CD14-positive monocyte (primary cell): ENCODE data around the gene ATP6V0B. TPM values are rescaled to one million over a fixed set of nuclear protein-coding genes. Genes with fewer than 3 reads are reported as not detected.

Source experiments
- DNase-seq, 3 donors: peaks; one replicate each; pipeline ENCODE4 v3.0.0-alpha.2; 2011 to 2022
- H2AFZ ChIP-seq: 2 replicates; pipeline ENCODE4 v1.6.0; 2012; ENCODE audit warnings: mild to moderate bottlenecking, low read depth, low read length, inconsistent platforms; ENCODE audit not compliant: insufficient read depth, poor library complexity, severe bottlenecking
- H3K27ac ChIP-seq, 2 donors: 1 replicate in 1 of 2; 2 replicates in 1 of 2; pipeline ENCODE4 v1.5.1; 2012 to 2013; ENCODE audit warnings: low read length in 2 of 2, control low read depth in 1 of 2, inconsistent platforms in 1 of 2, low read depth in 1 of 2, mild to moderate bottlenecking in 1 of 2
- H3K27me3 ChIP-seq, 2 donors: one replicate each; pipeline versions ENCODE4 v1.6.0 to v1.6.1; 2011 to 2013; ENCODE audit warnings: low read length in 2 of 2; ENCODE audit not compliant: control insufficient read depth in 2 of 2, insufficient read depth in 2 of 2
- H3K36me3 ChIP-seq, 2 donors: replicated peaks in 1 of 2; 1 replicate in 1 of 2; 2 replicates in 1 of 2; pipeline versions ENCODE4 v1.5.1 to v1.6.1; 2012 to 2013; ENCODE audit warnings: low read length in 2 of 2, control low read depth in 1 of 2, inconsistent platforms in 1 of 2, mild to moderate bottlenecking in 1 of 2; ENCODE audit not compliant: insufficient read depth in 2 of 2, control insufficient read depth in 1 of 2
- H3K4me1 ChIP-seq, 2 donors: 1 replicate in 1 of 2; 2 replicates in 1 of 2; pipeline versions ENCODE4 v1.5.1 to v1.6.1; 2012 to 2013; ENCODE audit warnings: low read length in 2 of 2, control low read depth in 1 of 2, inconsistent platforms in 1 of 2, mild to moderate bottlenecking in 1 of 2, moderate library complexity in 1 of 2; ENCODE audit not compliant: insufficient read depth in 2 of 2, control insufficient read depth in 1 of 2
- H3K4me2 ChIP-seq: replicated peaks from 2 replicates; pipeline ENCODE3; 2012; ENCODE audit warnings: low read length, moderate library complexity, mild to moderate bottlenecking; ENCODE audit not compliant: poor library complexity, severe bottlenecking; ENCODE audit errors: extremely low read depth
- H3K4me3 ChIP-seq, 3 experiments: fragments of 200-600 bp in 1 of 3; sonication (generic) in 1 of 3; replicated peaks in 1 of 3; 1 replicate in 2 of 3; 2 replicates in 1 of 3; pipeline ENCODE4 v1.5.1; 2011 to 2013; ENCODE audit warnings: low read length in 3 of 3, mild to moderate bottlenecking in 3 of 3, control low read depth in 2 of 3, low read depth in 2 of 3, inconsistent platforms in 1 of 3, moderate library complexity in 1 of 3
- H3K79me2 ChIP-seq: 2 replicates; pipeline ENCODE4 v1.6.0; 2012; ENCODE audit warnings: mild to moderate bottlenecking, control low read depth, inconsistent platforms, low read length, moderate library complexity; ENCODE audit not compliant: insufficient read depth
- H3K9ac ChIP-seq: 2 replicates; pipeline ENCODE4 v1.6.0; 2017; ENCODE audit warnings: low read length, mild to moderate bottlenecking; ENCODE audit not compliant: insufficient read depth, poor library complexity, severe bottlenecking
- H3K9me3 ChIP-seq, 2 donors: replicated peaks in 1 of 2; 1 replicate in 1 of 2; 2 replicates in 1 of 2; pipeline versions ENCODE4 v1.5.1 to v1.6.1; 2012 to 2013; ENCODE audit warnings: low read length in 2 of 2, control low read depth in 1 of 2; ENCODE audit not compliant: control insufficient read depth in 1 of 2, insufficient read depth in 1 of 2
- H4K20me1 ChIP-seq: 2 replicates; pipeline ENCODE4 v1.6.0; 2012; ENCODE audit warnings: mild to moderate bottlenecking, low read length, control low read depth, moderate library complexity; ENCODE audit not compliant: insufficient read depth
- H3K27ac Mint-ChIP-seq, 7 donors: one replicate each; pipeline ENCODE4 v1.8.0; 2020; ENCODE audit warnings: mild to moderate bottlenecking in 7 of 7, mixed read lengths in 7 of 7, moderate library complexity in 6 of 7, inconsistent platforms in 2 of 7
- H3K27me3 Mint-ChIP-seq, 3 donors: one replicate each; pipeline ENCODE4 v1.8.0; 2021 to 2022; ENCODE audit warnings: low read depth in 3 of 3, mild to moderate bottlenecking in 3 of 3, mixed read lengths in 3 of 3, moderate library complexity in 3 of 3, inconsistent platforms in 1 of 3
- H3K36me3 Mint-ChIP-seq, 2 donors: one replicate each; pipeline ENCODE4 v1.8.0; 2020; ENCODE audit warnings: mixed read lengths in 2 of 2, inconsistent platforms in 1 of 2, mild to moderate bottlenecking in 1 of 2
- H3K4me1 Mint-ChIP-seq: one replicate; pipeline ENCODE4 v1.8.0; 2020; ENCODE audit warnings: mild to moderate bottlenecking, mixed read lengths
- H3K4me3 Mint-ChIP-seq, 2 donors: one replicate each; pipeline ENCODE4 v1.8.0; 2020; ENCODE audit warnings: mild to moderate bottlenecking in 2 of 2, mixed read lengths in 2 of 2, moderate library complexity in 1 of 2
- H3K9me3 Mint-ChIP-seq, 7 donors: one replicate each; pipeline ENCODE4 v1.8.0; 2020 to 2022; ENCODE audit warnings: mixed read lengths in 7 of 7, mild to moderate bottlenecking in 6 of 7, moderate library complexity in 6 of 7, inconsistent platforms in 2 of 7
- CTCF ChIP-seq: fragments of 200-600 bp; IDR thresholded peaks from one replicate; pipeline ENCODE4 v1.8.0; 2022; ENCODE audit warnings: antibody characterized with exemption, mild to moderate bottlenecking
- WGBS: methylation state at CpG from one replicate; pipeline ENCODE4 v1.1.5; 2013; ENCODE audit warnings: missing lambda C conversion rate; ENCODE audit not compliant: insufficient coverage; 5-methylcytosine and 5-hydroxymethylcytosine counted together
- intact Hi-C, 2 donors: fragments of 100-400 bp; cut with micrococcal nuclease; formaldehyde crosslinking; loops; one replicate each; pipeline versions ENCODE4 v1.15.0 to v1.15.1; 2023
- polyA plus RNA-seq, 3 donors: library from polyadenylated mRNA; depleted of rRNA in 1 of 3; unstranded in 2 of 3; stranded (reverse) in 1 of 3; fragments of 300-500 nt in 2 of 3; fragments of >200 nt in 1 of 3; fragmentation: Illumina TruSeq in 2 of 3; gene quantifications; 1 replicate in 2 of 3; 2 replicates in 1 of 3; pipeline ENCODE4 v1.2.3, GENCODE V29; 2012 to 2021

The ATP6V0B gene
- polyA plus RNA-seq, 3 donors = 465 to 1,219 (median 954) TPM

- H3K27me3 Mint-ChIP-seq = peaks cover 0 to 1% (median 0%) of the 10 kb centered on the region in 3 donors
- no peak for TF ChIP-seq CTCF
- peaks cover 6 to 42% of the 10 kb centered on the region in 2 donors for H3K36me3 ChIP-seq
These were observed 6.3 kb upstream of the ATP6V0B start for GRCh38 chr1:43968348-43968948.

GRCh38 chr1:43969416-43969745 is 5.4 kb upstream of the ATP6V0B start:
- intact Hi-C loops = no loop called here
- no peak for TF ChIP-seq CTCF
- Histone ChIP-seq H2AFZ (no peak overlapping the region), H3K4me1 (peaks cover 20 to 29% of the 10 kb centered on the region in 2 donors), H3K79me2 (peaks cover 13% of the 10 kb centered on the region), H3K27me3 (no peaks in the 10 kb centered on the region), H3K36me3 (peaks cover 6 to 39% of the 10 kb centered on the region in 2 donors), H3K9me3 (no peaks in the 10 kb centered on the region), H3K4me3 (peak overlapping the region in 1 of 3 experiments; percentile 94), H3K4me2 (peak overlapping the region; percentile 92), H3K9ac (no peak overlapping the region), H4K20me1 (no peaks in the 10 kb centered on the region), H3K27ac (no peak overlapping the region)
- H3K36me3 Mint-ChIP-seq = peaks cover 26 to 29% of the 10 kb centered on the region in 2 donors
- DNase-seq = no peak
- H3K4me3 Mint-ChIP-seq = peak overlapping the region; percentile 53 to 83
- peak overlapping the region in 1 of 7 donors; percentile 79 for H3K27ac Mint-ChIP-seq
- H3K9me3 Mint-ChIP-seq = no peaks in the 10 kb centered on the region
- H3K4me1 Mint-ChIP-seq = peaks cover 23% of the 10 kb centered on the region
- WGBS = 33% methylated on average over 3 of the region's 7 CpGs
- peaks cover 0 to 3% (median 1%) of the 10 kb centered on the region in 3 donors for H3K27me3 Mint-ChIP-seq

More at GRCh38 chr1:43968348-43968948, 6.3 kb upstream of the ATP6V0B start:
- Mint-ChIP-seq H3K27ac (no peak overlapping the region), H3K9me3 (no peaks in the 10 kb centered on the region), H3K4me3 (no peak overlapping the region), H3K36me3 (peaks cover 26 to 29% of the 10 kb centered on the region in 2 donors), H3K4me1 (peaks cover 16% of the 10 kb centered on the region)
- H3K4me3 ChIP-seq = no peak overlapping the region
- H2AFZ ChIP-seq = no peak overlapping the region
- no peaks in the 10 kb centered on the region for H4K20me1 ChIP-seq
- H3K9me3 ChIP-seq = no peaks in the 10 kb centered on the region
- no peak overlapping the region for H3K27ac ChIP-seq
- no peaks in the 10 kb centered on the region for H3K27me3 ChIP-seq
- peaks cover 24 to 31% of the 10 kb centered on the region in 2 donors for H3K4me1 ChIP-seq
- H3K9ac ChIP-seq = no peak overlapping the region
- intact Hi-C loops = no loop called here
- no peak overlapping the region for H3K4me2 ChIP-seq
- no peak for DNase-seq
- H3K79me2 ChIP-seq = peaks cover 13% of the 10 kb centered on the region
- 91% methylated on average over 2 of the region's 6 CpGs for WGBS
